Measurements from ENCODE around the gene GPR137B.

Gene GPR137B

GRCh38 chr1:236147521-236148469 is 5.5 kb downstream of the GPR137B start:
- no peak for DNase-seq (ENCODE audit: low spot score)
- no peak for TF ChIP-seq CTCF (IDR thresholded peaks at IDR 0.05; ENCODE audit: extremely low read depth, missing control alignments)

- no peak for DNase-seq (ENCODE audit: low spot score)
Measured at GRCh38 chr1:236148470-236148845, 6.1 kb downstream of the GPR137B start.

GRCh38 chr1:236149003-236149595 is 6.8 kb downstream of the GPR137B start:
- TF ChIP-seq CTCF (IDR thresholded peaks at IDR 0.05; ENCODE audit: extremely low read depth, missing control alignments) = no peak

More at GRCh38 chr1:236148470-236148845, 6.1 kb downstream of the GPR137B start:
- TF ChIP-seq CTCF (IDR thresholded peaks at IDR 0.05; ENCODE audit: extremely low read depth, missing control alignments) = no peak

GRCh38 chr1:236149696-236150228 is 7.4 kb downstream of the GPR137B start:
- no peak for DNase-seq (ENCODE audit: low spot score)
- no peak for TF ChIP-seq CTCF (IDR thresholded peaks at IDR 0.05; ENCODE audit: extremely low read depth, missing control alignments)

More at GRCh38 chr1:236149003-236149595, 6.8 kb downstream of the GPR137B start:
- DNase-seq (ENCODE audit: low spot score) = no peak

- DNase-seq (ENCODE audit: low spot score) = no peak
- no peak for TF ChIP-seq CTCF (IDR thresholded peaks at IDR 0.05; ENCODE audit: extremely low read depth, missing control alignments)
Measured at GRCh38 chr1:236150311-236150955, 8.1 kb downstream of the GPR137B start.

GRCh38 chr1:236150986-236151385 is 8.6 kb downstream of the GPR137B start:
- no peak for TF ChIP-seq CTCF (IDR thresholded peaks at IDR 0.05; ENCODE audit: extremely low read depth, missing control alignments)
- DNase-seq (ENCODE audit: low spot score) = no peak
